ENCODE results near the gene DDIT4L.

DDIT4L gene

DNA sequence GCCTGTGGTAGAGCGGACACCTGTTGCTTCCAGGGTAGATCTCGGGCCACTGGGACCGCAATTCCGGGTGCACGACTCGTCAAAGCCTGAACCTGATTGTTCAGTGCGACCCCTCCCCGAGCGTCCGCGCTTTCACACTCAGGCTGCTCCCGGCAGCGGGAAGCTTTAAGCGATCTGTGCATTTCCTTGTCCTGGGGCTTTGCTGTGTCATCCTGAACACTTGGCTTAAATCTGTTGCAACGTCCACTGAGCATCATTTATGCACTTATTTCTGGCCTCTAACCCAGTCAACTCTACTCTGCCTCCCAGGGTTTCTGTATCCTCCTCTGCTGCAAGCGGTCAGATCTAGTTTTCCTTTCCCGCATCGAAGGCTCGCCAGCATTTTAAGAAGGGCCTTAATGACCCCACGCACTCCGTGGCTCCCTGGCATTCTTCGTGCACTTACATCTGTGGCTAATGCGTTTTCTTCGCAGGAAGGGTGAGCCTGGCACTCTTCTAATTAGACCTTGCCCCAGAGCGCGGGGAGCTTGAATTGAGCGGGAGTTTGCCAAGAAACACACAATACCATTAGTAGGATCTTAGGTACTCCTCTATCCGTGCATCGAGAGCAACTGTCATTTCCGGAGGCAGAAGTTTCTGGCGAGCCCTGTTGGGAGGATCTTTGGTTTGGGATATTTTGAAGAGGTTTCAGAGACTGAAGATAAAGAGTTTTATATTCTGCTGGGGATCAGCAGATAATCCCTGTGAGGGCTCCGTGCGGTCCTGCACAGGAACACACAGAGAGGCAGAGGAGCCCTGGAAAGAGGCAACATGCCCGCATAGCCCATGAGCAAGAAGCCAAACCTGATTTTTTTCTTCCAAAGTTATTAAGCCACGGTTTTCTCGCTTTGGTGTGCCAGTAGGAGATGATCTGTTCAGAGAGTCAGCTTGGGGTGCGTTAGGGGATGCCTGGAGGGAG is 654 bp upstream of the DDIT4L start:
- WGBS, 2 experiments, result 15 to 17% methylated on average over 37 of the region's 37 CpGs
- H3K4me1 ChIP-seq (ENCODE audit: control insufficient read depth, insufficient read depth, low read length), result peaks cover 6% of the 10 kb centered on the region
- peak overlapping the region; percentile 61 for H3K4me3 ChIP-seq (ENCODE audit: insufficient read depth, low read depth, low read length)
- peaks cover 39% of the 10 kb centered on the region for H3K27me3 ChIP-seq (ENCODE audit: control insufficient read depth, insufficient read depth, low read length, poor library complexity, severe bottlenecking)
- H3K36me3 ChIP-seq (ENCODE audit: control insufficient read depth, insufficient read depth, low read length), result no peaks in the 10 kb centered on the region
- no peak overlapping the region for H3K27ac ChIP-seq (ENCODE audit: insufficient read depth, low read depth, low read length, poor library complexity, severe bottlenecking)
- H3K9me3 ChIP-seq (ENCODE audit: control insufficient read depth, low read length), result no peaks in the 10 kb centered on the region

DNA sequence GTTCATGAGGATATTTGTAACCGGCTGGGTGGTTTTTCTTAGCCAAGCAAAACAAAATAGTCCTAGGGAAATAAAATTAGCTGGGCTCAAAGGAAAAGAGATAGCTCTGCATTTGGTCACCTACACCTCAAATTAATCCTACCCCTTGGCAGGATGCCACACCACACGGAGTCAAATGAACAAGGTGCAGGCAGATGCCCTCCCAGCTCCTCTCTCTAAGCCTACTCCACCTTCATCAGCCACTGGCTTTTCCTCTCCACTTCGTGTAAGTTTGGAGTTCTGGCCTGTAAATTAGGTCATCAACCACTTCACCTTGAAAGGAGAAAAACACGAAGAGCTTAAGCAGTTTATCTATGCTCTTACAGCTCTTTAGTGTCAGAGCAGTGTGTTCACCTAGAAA is 1.4 kb downstream of the DDIT4L start:
- WGBS, 2 experiments, result 65 to 66% methylated on average over 4 of the region's 4 CpGs
- Histone ChIP-seq H3K4me1 (ENCODE audit: control insufficient read depth, insufficient read depth, low read length) (peaks cover 6% of the 10 kb centered on the region), H3K27me3 (ENCODE audit: control insufficient read depth, insufficient read depth, low read length, poor library complexity, severe bottlenecking) (peaks cover 39% of the 10 kb centered on the region), H3K9me3 (ENCODE audit: control insufficient read depth, low read length) (no peaks in the 10 kb centered on the region), H3K4me3 (ENCODE audit: insufficient read depth, low read depth, low read length) (peak overlapping the region; percentile 61), H3K27ac (ENCODE audit: insufficient read depth, low read depth, low read length, poor library complexity, severe bottlenecking) (no peak overlapping the region), H3K36me3 (ENCODE audit: control insufficient read depth, insufficient read depth, low read length) (no peaks in the 10 kb centered on the region)

DNA sequence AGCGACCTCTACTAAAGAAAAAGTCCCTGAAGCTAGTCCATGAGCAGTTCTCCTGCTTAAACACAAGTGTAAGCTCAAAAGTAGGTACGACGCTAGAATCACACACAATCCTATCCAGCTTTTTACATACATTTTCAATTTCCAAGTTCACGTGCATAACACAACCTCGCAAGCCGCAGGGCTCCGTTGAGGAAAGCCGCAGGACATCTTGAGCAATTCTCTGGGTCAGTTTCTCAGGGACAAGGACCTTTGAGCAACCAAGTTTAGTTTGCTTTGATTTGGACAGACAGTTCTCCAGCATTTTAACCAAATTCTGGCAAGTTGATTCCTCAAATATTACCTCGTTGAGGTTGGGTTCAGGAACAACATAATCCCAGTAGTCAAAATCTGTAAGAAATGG is 2.5 kb downstream of the DDIT4L start:
- peaks cover 39% of the 10 kb centered on the region for H3K27me3 ChIP-seq (ENCODE audit: control insufficient read depth, insufficient read depth, low read length, poor library complexity, severe bottlenecking)
- no peak overlapping the region for H3K27ac ChIP-seq (ENCODE audit: insufficient read depth, low read depth, low read length, poor library complexity, severe bottlenecking)
- peaks cover 6% of the 10 kb centered on the region for H3K4me1 ChIP-seq (ENCODE audit: control insufficient read depth, insufficient read depth, low read length)
- WGBS, 2 experiments, result 91 to 93% methylated on average over 9 of the region's 9 CpGs
- H3K4me3 ChIP-seq (ENCODE audit: insufficient read depth, low read depth, low read length), result no peak overlapping the region
- H3K9me3 ChIP-seq (ENCODE audit: control insufficient read depth, low read length), result no peaks in the 10 kb centered on the region
- H3K36me3 ChIP-seq (ENCODE audit: control insufficient read depth, insufficient read depth, low read length), result no peaks in the 10 kb centered on the region

DNA sequence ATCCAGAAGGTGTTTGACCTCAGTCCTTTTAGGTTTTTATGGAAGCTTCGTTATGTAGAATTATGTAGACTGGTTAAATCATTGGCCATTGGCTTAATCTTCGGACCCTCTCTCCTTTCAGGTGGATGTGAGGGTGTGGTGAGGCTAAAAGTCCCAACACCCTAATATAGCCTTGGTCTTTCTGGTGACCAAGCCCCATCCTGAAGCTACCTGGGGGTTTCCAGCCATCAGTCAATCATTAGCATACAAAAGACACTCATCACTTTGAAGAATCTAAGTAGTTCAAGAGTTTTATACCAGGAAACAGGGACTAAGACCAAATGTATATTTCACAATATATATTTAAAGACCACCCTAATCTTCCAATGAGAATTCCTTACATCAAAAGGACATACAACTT is 5.5 kb downstream of the DDIT4L start:
- Histone ChIP-seq H3K36me3 (ENCODE audit: control insufficient read depth, insufficient read depth, low read length) (no peaks in the 10 kb centered on the region), H3K27ac (ENCODE audit: insufficient read depth, low read depth, low read length, poor library complexity, severe bottlenecking) (no peak overlapping the region), H3K4me3 (ENCODE audit: insufficient read depth, low read depth, low read length) (no peak overlapping the region), H3K27me3 (ENCODE audit: control insufficient read depth, insufficient read depth, low read length, poor library complexity, severe bottlenecking) (peaks cover 17% of the 10 kb centered on the region), H3K9me3 (ENCODE audit: control insufficient read depth, low read length) (no peaks in the 10 kb centered on the region), H3K4me1 (ENCODE audit: control insufficient read depth, insufficient read depth, low read length) (no peaks in the 10 kb centered on the region)
- WGBS, 2 experiments, result 100% methylated on average over 2 of the region's 2 CpGs

DNA sequence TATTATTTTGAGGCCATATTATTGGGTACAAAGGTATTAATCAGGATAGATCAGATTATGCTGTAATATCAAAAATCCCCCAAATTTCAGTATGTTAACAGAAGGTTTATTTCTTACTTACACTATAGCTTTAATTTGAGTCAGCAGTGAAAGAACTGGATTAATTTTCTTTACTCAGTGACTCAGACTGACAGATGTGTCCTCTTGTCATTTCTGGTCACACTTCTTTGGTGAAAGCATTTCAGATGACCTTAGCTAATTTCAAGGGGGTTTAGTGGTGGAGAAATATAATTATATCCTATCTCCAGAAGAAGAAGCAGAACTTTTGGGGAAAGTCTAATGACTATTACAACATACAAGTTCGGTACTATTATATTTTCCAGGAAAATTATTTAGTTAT is 12.4 kb downstream of the DDIT4L start:
- Histone ChIP-seq H3K9me3 (ENCODE audit: control insufficient read depth, low read length) (no peaks in the 10 kb centered on the region), H3K27me3 (ENCODE audit: control insufficient read depth, insufficient read depth, low read length, poor library complexity, severe bottlenecking) (no peaks in the 10 kb centered on the region), H3K36me3 (ENCODE audit: control insufficient read depth, insufficient read depth, low read length) (no peaks in the 10 kb centered on the region), H3K27ac (ENCODE audit: insufficient read depth, low read depth, low read length, poor library complexity, severe bottlenecking) (no peak overlapping the region), H3K4me1 (ENCODE audit: control insufficient read depth, insufficient read depth, low read length) (no peaks in the 10 kb centered on the region), H3K4me3 (ENCODE audit: insufficient read depth, low read depth, low read length) (no peak overlapping the region)
- no CpG with 5 or more reads among the region's 1 CpG for WGBS, 2 experiments

DNA sequence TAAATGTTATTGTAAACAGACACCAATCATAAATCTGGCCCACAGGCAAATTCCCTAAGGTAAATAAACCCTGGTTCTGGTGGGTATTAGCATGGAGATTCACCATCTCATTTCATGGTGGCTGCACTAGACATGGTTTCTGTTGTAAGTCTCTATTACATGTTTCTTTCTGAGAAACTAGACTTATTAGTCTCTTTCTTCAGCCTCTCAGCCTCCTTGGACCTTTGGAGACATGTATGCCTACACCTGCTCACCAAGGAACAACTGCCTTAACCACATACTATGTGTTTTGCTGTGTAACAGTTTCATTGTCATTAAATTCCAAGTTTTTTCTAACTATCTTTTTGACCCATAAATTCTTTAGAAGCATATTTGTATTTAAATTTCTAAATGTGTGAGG is 13.1 kb downstream of the DDIT4L start:
- Histone ChIP-seq H3K27me3 (ENCODE audit: control insufficient read depth, insufficient read depth, low read length, poor library complexity, severe bottlenecking) (no peaks in the 10 kb centered on the region), H3K27ac (ENCODE audit: insufficient read depth, low read depth, low read length, poor library complexity, severe bottlenecking) (no peak overlapping the region), H3K4me3 (ENCODE audit: insufficient read depth, low read depth, low read length) (no peak overlapping the region), H3K4me1 (ENCODE audit: control insufficient read depth, insufficient read depth, low read length) (no peaks in the 10 kb centered on the region), H3K9me3 (ENCODE audit: control insufficient read depth, low read length) (no peaks in the 10 kb centered on the region), H3K36me3 (ENCODE audit: control insufficient read depth, insufficient read depth, low read length) (no peaks in the 10 kb centered on the region)

DNA sequence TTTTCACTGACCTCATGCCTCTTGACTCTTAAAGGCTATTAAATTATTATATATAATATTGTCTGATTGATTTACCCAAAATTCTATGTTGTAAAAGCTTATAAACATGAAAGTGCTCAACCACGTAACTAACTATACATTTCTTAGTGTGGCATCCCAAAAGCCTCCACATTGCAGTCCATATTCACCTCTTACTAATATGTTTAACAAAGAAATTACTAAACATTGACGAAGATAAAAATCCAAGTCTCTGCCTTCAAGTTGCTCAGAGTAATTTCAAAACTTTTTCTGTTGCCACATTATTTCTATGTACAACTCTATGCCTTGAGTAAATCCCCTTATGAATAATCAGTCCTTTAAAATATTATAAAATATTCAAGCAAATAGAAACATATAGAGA is 14.4 kb downstream of the DDIT4L start:
- 86 to 93% methylated on average over 2 of the region's 2 CpGs for WGBS, 2 experiments
- H3K27me3 ChIP-seq (ENCODE audit: control insufficient read depth, insufficient read depth, low read length, poor library complexity, severe bottlenecking), result no peaks in the 10 kb centered on the region
- H3K4me3 ChIP-seq (ENCODE audit: insufficient read depth, low read depth, low read length), result no peak overlapping the region
- no peaks in the 10 kb centered on the region for H3K36me3 ChIP-seq (ENCODE audit: control insufficient read depth, insufficient read depth, low read length)
- no peaks in the 10 kb centered on the region for H3K9me3 ChIP-seq (ENCODE audit: control insufficient read depth, low read length)
- no peaks in the 10 kb centered on the region for H3K4me1 ChIP-seq (ENCODE audit: control insufficient read depth, insufficient read depth, low read length)
- no peak overlapping the region for H3K27ac ChIP-seq (ENCODE audit: insufficient read depth, low read depth, low read length, poor library complexity, severe bottlenecking)

DNA sequence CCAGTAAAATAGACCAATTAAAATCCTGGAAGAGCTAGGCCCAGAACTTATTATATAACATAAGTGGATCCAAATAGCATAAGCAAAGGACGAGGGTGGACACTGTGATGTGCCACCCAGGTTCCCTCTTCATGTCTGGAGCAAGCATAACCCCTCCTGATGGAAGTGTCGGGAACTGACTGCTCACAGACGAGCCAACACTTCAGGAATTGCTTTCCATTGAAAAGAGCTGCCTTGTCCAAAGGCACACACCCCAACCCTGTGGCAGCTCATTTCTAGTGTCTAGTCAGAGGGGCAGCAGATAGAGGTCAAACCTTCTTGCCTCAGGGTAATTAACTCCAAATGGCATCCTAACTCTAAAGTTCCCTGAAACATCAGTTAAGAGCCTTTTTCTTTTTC is 15.3 kb downstream of the DDIT4L start:
- 76 to 81% methylated on average over 3 of the region's 3 CpGs for WGBS, 2 experiments
- Histone ChIP-seq H3K27ac (ENCODE audit: insufficient read depth, low read depth, low read length, poor library complexity, severe bottlenecking) (no peak overlapping the region), H3K36me3 (ENCODE audit: control insufficient read depth, insufficient read depth, low read length) (no peaks in the 10 kb centered on the region), H3K27me3 (ENCODE audit: control insufficient read depth, insufficient read depth, low read length, poor library complexity, severe bottlenecking) (no peaks in the 10 kb centered on the region), H3K4me3 (ENCODE audit: insufficient read depth, low read depth, low read length) (no peak overlapping the region), H3K9me3 (ENCODE audit: control insufficient read depth, low read length) (no peaks in the 10 kb centered on the region), H3K4me1 (ENCODE audit: control insufficient read depth, insufficient read depth, low read length) (no peaks in the 10 kb centered on the region)

DNA sequence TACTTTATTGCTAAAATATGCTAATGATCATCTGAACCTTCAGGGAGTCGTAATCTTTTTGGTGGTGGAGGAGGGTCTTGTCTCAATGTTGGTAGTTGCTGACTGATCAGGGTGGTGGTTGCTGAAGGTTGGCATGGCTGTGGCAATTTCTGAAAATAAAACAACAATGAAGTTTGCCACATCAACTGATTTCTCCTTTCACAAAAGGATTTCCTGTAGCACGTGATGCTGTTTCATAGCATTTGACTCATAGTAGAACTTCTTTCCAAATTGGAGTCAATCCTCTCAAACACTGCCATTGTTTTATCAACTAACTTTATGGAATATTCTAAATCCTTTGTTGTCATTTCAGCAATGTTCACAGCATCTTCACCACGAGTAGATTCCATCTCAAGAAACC is 19.3 kb downstream of the DDIT4L start:
- no peaks in the 10 kb centered on the region for H3K36me3 ChIP-seq (ENCODE audit: control insufficient read depth, insufficient read depth, low read length)
- H3K9me3 ChIP-seq (ENCODE audit: control insufficient read depth, low read length), result no peaks in the 10 kb centered on the region
- 84 to 93% methylated on average over 3 of the region's 3 CpGs for WGBS, 2 experiments
- no peak overlapping the region for H3K27ac ChIP-seq (ENCODE audit: insufficient read depth, low read depth, low read length, poor library complexity, severe bottlenecking)
- no peaks in the 10 kb centered on the region for H3K27me3 ChIP-seq (ENCODE audit: control insufficient read depth, insufficient read depth, low read length, poor library complexity, severe bottlenecking)
- peaks cover 2% of the 10 kb centered on the region for H3K4me1 ChIP-seq (ENCODE audit: control insufficient read depth, insufficient read depth, low read length)
- no peak overlapping the region for H3K4me3 ChIP-seq (ENCODE audit: insufficient read depth, low read depth, low read length)

DNA sequence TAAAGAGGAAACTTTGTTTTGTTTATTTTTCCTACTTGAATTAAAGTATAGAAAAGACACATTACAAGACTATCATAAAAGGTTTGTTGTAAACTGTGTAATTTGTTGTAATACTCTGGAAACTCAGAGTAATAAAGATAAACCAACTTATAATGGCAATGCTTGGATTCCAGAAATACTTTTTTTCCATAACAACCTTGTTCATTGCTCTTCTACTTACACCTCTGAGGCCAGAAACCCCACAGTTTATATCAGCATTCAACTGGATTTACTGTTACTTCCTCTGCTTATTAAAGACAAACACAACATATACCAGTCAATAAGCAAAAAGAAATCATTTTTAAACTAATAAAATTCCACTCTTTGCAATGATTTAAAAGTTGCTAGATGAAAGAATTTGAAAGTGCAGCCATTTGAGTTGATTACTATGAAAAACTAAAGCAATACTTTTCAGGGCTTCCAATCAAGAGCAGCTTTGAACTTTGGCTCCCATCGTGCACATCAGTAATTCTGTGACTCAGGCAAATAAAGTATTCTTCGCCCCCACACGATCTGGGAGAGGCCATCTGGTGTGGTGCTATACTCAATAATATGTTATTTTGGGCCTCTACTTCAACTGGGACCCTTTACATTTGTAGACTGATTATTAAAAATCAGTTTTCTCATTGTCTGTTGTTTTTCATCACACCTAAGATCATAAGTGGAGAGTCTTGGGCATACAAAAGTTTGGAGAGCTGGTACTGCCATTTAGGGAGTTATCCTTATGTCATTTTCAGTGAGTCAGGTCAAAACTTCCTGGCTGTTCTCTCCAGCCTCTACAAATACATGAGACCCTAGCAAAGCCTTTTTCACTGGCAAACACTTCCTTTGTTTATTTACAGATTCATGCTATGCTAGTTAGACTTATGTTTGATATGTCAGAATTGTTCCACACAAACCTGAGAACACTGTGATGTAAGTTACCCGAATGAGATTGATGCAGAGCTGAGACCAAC is 20.5 kb downstream of the DDIT4L start:
- Histone ChIP-seq H3K27ac (ENCODE audit: insufficient read depth, low read depth, low read length, poor library complexity, severe bottlenecking) (no peak overlapping the region), H3K9me3 (ENCODE audit: control insufficient read depth, low read length) (no peaks in the 10 kb centered on the region), H3K27me3 (ENCODE audit: control insufficient read depth, insufficient read depth, low read length, poor library complexity, severe bottlenecking) (no peaks in the 10 kb centered on the region), H3K4me3 (ENCODE audit: insufficient read depth, low read depth, low read length) (no peak overlapping the region), H3K4me1 (ENCODE audit: control insufficient read depth, insufficient read depth, low read length) (peaks cover 9% of the 10 kb centered on the region), H3K36me3 (ENCODE audit: control insufficient read depth, insufficient read depth, low read length) (no peaks in the 10 kb centered on the region)
- WGBS, 2 experiments, result 96 to 100% methylated on average over 4 of the region's 4 CpGs

Measured in ectodermal cell (in vitro differentiated cells).